ENCODE measurements around the gene NCOA7. TPM values are rescaled to one million over a fixed set of nuclear protein-coding genes. Genes with fewer than 3 reads are reported as not detected.

The NCOA7 gene
- total and polyA plus RNA-seq, 9 of the 15 experiments (the other 6 are each of a cell fraction or from before 2014, with no cell fraction given), result 5.8 to 14.6 (median 9.3) TPM

DNA sequence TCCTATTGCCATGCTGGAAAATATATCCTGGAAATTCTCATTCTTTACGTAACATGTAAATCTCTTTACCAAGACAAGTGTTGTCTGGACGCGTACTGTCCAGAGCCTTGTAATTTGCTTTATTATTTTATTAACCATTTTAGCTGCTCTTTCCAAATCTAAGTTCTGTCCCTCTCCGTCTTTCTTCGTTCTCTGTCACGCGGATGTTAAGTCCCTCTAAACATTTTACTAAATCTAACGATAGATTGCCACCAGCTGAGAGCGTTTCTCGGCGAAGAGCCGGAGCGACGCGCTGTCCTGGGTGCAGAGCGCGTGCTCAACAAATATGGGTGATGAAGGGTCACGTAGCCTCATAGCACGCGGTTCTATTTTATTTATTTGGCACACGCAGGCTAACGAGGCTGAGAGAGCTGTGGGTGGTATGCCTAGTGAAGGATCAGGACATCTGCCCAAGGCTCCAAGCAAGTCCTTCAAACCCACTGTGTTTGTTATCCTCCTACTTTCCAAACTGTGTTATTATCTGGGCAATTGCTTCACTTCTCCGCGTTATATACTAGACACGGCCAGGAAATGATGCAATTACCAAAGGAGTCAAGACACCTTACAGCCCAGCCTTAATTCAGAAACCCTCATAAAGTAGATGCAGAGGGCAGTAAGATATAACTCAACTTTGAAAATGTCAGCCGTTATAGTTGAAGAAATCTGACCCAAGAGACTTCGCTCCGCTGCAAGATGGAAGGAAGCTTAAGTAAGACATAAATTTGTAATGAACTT, 10.0 kb upstream of the NCOA7 start (continued):
- TF ChIP-seq, protein P1, sequence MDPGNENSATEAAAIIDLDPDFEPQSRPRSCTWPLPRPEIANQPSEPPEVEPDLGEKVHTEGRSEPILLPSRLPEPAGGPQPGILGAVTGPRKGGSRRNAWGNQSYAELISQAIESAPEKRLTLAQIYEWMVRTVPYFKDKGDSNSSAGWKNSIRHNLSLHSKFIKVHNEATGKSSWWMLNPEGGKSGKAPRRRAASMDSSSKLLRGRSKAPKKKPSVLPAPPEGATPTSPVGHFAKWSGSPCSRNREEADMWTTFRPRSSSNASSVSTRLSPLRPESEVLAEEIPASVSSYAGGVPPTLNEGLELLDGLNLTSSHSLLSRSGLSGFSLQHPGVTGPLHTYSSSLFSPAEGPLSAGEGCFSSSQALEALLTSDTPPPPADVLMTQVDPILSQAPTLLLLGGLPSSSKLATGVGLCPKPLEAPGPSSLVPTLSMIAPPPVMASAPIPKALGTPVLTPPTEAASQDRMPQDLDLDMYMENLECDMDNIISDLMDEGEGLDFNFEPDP (CRISPR knock-in tag; IDR thresholded peaks at IDR 0.05), result no peak
- TF ChIP-seq, protein P2, sequence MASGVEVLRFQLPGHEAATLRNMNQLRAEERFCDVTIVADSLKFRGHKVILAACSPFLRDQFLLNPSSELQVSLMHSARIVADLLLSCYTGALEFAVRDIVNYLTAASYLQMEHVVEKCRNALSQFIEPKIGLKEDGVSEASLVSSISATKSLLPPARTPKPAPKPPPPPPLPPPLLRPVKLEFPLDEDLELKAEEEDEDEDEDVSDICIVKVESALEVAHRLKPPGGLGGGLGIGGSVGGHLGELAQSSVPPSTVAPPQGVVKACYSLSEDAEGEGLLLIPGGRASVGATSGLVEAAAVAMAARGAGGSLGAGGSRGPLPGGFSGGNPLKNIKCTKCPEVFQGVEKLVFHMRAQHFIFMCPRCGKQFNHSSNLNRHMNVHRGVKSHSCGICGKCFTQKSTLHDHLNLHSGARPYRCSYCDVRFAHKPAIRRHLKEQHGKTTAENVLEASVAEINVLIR (CRISPR knock-in tag; IDR thresholded peaks at IDR 0.05), result no peak; the same call in 1 of the 2 replicates
- TF ChIP-seq PML (IDR thresholded peaks at IDR 0.05; ENCODE audit: low read length) (peak; percentile 56), ZNF184 (CRISPR knock-in tag; IDR thresholded peaks at IDR 0.05) (no peak), MBD2 (IDR thresholded peaks at IDR 0.05; ENCODE audit: borderline replicate concordance, low read depth) (no peak), TCF7 (IDR thresholded peaks at IDR 0.05; ENCODE audit: borderline replicate concordance) (no peak), LARP7 (IDR thresholded peaks at IDR 0.05) (no peak), ZNF133 (CRISPR knock-in tag; IDR thresholded peaks at IDR 0.05) (no peak), TRIM28 (IDR thresholded peaks at IDR 0.05) (no peak), MTA1 (IDR thresholded peaks at IDR 0.05; ENCODE audit: borderline replicate concordance) (no peak), ZFP30 (CRISPR knock-in tag; IDR thresholded peaks at IDR 0.05; ENCODE audit: borderline replicate concordance) (peak; percentile 25; the same call in 1 of the 2 replicates), RUNX1 (IDR thresholded peaks at IDR 0.05; ENCODE audit: low read depth) (no peak), FOXA1 (IDR thresholded peaks at IDR 0.05; ENCODE audit: borderline replicate concordance) (no peak), CHD1 (IDR thresholded peaks at IDR 0.05; ENCODE audit: low read length) (peak; percentile 37), SMAD3 (CRISPR knock-in tag; conservative IDR thresholded peaks at IDR 0.05) (no peak; the same call in 1 of the 2 replicates), GABPA (tag; conservative IDR thresholded peaks at IDR 0.05; ENCODE audit: low read depth) (peak; percentile 85), TAL1 (IDR thresholded peaks at IDR 0.05) (no peak), GTF2E2 (tag; IDR thresholded peaks at IDR 0.05) (peak; percentile 99), NCOR1 (IDR thresholded peaks at IDR 0.05) (no peak), HNRNPK (IDR thresholded peaks at IDR 0.05; ENCODE audit: low read depth, low read length, poor library complexity, severe bottlenecking) (no peak), ZFPM2 (CRISPR knock-in tag; IDR thresholded peaks at IDR 0.05) (no peak), RHOXF2B (CRISPR knock-in tag; conservative IDR thresholded peaks at IDR 0.05) (0 out of 2 replicates have a peak, but pooled peaks have one; percentile 57), KLF1 (tag; IDR thresholded peaks at IDR 0.05) (no peak), HIVEP1 (CRISPR knock-in tag; IDR thresholded peaks at IDR 0.05) (no peak)
- TF ChIP-seq, protein P3, sequence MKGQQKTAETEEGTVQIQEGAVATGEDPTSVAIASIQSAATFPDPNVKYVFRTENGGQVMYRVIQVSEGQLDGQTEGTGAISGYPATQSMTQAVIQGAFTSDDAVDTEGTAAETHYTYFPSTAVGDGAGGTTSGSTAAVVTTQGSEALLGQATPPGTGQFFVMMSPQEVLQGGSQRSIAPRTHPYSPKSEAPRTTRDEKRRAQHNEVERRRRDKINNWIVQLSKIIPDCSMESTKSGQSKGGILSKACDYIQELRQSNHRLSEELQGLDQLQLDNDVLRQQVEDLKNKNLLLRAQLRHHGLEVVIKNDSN (CRISPR knock-in tag; IDR thresholded peaks at IDR 0.05), result peak; percentile 51
- TF ChIP-seq, protein P4, sequence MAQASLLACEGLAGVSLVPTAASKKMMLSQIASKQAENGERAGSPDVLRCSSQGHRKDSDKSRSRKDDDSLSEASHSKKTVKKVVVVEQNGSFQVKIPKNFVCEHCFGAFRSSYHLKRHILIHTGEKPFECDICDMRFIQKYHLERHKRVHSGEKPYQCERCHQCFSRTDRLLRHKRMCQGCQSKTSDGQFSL (CRISPR knock-in tag; IDR thresholded peaks at IDR 0.05), result no peak
- TF ChIP-seq, protein P4 (tag; IDR thresholded peaks at IDR 0.05), result no peak
- TF ChIP-seq, protein P5, sequence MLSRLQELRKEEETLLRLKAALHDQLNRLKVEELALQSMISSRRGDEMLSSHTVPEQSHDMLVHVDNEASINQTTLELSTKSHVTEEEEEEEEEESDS (CRISPR knock-in tag; IDR thresholded peaks at IDR 0.05), result no peak
